ENCODE measurements around the gene SEC22B. TPM values are rescaled to one million over a fixed set of nuclear protein-coding genes. Genes with fewer than 3 reads are reported as not detected.
"Not testable (repeated sequence)": the region's sequence is repeated elsewhere in the genome, so short reads cannot be mapped to it uniquely, and the experiment has no call there.

Gene SEC22B
- total RNA-seq, 1 experiment from 2014 or later = 54.9 TPM

DNA sequence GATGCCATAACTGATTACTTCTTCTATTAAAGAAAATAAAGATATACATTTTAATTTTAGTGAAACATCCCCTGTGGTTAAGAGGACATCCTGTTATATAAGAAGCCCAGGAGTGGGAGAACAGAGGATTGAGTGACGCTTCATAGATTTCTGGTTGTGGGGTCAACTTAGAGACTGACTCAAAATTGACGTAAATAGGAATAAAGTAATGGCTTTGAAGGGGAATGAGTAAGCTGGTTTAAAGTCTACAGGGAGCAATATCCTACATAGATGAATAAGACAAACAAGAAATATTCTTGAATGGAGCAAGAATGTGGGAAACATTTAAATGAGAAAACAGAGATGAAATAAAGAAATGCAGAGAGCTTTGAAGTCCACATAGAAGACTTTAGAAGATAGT, 60.2 kb downstream of the SEC22B start:
- DNase-seq (ENCODE audit: low read depth) = not testable (repeated sequence)

- DNase-seq (ENCODE audit: low read depth) = not testable (repeated sequence)
Measured at GRCh38 chr1:120113134-120113533, 63.2 kb downstream of the SEC22B start.

DNA sequence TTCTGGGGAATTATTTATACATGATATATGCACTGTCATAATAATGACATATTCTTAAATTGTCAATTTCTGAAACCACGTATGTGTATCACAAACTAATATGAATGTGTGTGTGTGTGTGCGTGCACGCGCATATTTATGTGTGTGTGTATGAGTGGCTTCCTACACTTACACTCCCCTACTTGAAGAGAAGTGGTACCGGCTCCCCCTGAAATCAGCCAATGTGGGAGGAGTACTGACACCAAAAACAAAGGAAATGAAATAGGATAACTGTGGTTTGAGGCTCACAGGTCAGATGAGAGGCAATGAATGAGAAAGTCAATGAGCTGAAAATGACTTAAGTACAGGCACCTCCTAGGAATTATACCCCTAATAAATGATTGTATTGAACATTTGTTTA, 64.1 kb downstream of the SEC22B start:
- DNase-seq (ENCODE audit: low read depth) = peak; percentile 50

- DNase-seq (ENCODE audit: low read depth) = not testable (repeated sequence)
Measured at GRCh38 chr1:120111771-120112170, 64.5 kb downstream of the SEC22B start.

DNA sequence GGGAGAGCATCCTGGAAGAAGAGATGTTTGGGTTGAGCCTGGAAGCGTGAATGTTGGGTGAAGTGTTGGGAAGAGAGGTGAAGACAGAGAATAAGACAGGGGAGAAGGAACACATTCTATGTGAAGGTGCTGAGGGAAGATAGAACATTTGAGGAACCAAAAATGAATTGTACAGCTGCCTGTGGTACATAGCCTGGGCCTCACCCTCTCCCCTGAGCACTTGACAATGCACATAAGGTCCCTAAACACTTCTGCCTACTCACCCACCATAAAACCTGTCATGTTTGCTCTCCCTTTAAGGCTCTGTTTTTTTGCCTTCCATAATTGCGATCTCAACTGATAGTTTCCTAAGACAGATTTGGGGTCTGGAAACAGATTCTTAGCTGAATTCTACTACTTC, 65.3 kb downstream of the SEC22B start:
- DNase-seq (ENCODE audit: low read depth) = not testable (repeated sequence)

GRCh38 chr1:120109656-120110055, 66.7 kb downstream of the SEC22B start:
- not testable (repeated sequence) for DNase-seq (ENCODE audit: low read depth)

GRCh38 chr1:120109180-120109579, 67.1 kb downstream of the SEC22B start:
- DNase-seq (ENCODE audit: low read depth) = not testable (repeated sequence)

GRCh38 chr1:120105288-120105687, 71.0 kb downstream of the SEC22B start:
- not testable (repeated sequence) for DNase-seq (ENCODE audit: low read depth)

- DNase-seq (ENCODE audit: low read depth) = not testable (repeated sequence)
Measured at GRCh38 chr1:120103768-120104167, 72.6 kb downstream of the SEC22B start.

DNA sequence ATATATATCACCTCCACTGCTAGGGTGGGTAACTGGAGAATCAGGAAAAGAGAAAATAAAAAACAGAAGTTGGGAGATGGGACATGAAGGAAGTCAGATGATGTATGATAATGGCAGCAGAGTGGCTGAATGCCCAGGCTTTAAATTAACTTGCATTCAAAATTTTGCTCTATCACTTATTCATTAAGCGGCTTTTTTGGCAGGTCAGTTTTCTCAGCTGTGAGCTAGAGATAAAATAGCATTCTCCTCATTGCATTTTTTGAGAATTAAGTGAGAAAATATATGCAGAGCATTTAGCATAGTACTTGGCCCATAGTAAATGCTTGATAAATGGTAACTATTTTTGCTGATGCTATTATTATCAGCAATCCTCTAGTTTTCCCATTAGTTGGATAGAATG, 74.7 kb downstream of the SEC22B start:
- not testable (repeated sequence) for DNase-seq (ENCODE audit: low read depth)

Other genes with a start within 250 kb of the SEC22B start
- gene NOTCH2, start 106.9 kb downstream of the SEC22B start, total RNA-seq (2014; rRNA removed; shearing (Covaris generic)) = 97.1 and 101 TPM in 2 replicates
- 7.1 and 8.7 TPM in 2 replicates for gene NBPF8, start 238.5 kb upstream of the SEC22B start, total RNA-seq (2014; rRNA removed; shearing (Covaris generic))